ENCODE results near the gene HTR2C.

HTR2C gene

GRCh38 chrX:114709406-114709805, 125.5 kb downstream of the HTR2C start:
- no peak for DNase-seq (ENCODE audit: low read depth)
- no peak overlapping the region for H3K4me3 ChIP-seq (ENCODE audit: low read depth, low read length)

GRCh38 chrX:114710571-114710970, 126.7 kb downstream of the HTR2C start:
- no peak for DNase-seq (ENCODE audit: low read depth)
- H3K4me3 ChIP-seq (ENCODE audit: low read depth, low read length): no peak overlapping the region

GRCh38 chrX:114712466-114712865, 128.6 kb downstream of the HTR2C start:
- DNase-seq (ENCODE audit: low read depth): no peak
- no peak overlapping the region for H3K4me3 ChIP-seq (ENCODE audit: low read depth, low read length)

- DNase-seq (ENCODE audit: low read depth): no peak
- no peak overlapping the region for H3K4me3 ChIP-seq (ENCODE audit: low read depth, low read length)
These were observed 131.2 kb downstream of the HTR2C start for GRCh38 chrX:114715096-114715495.

GRCh38 chrX:114717921-114718320, 134.0 kb downstream of the HTR2C start:
- no peak overlapping the region for H3K4me3 ChIP-seq (ENCODE audit: low read depth, low read length)
- DNase-seq (ENCODE audit: low read depth): no peak

- H3K4me3 ChIP-seq (ENCODE audit: low read depth, low read length): no peak overlapping the region
- no peak for DNase-seq (ENCODE audit: low read depth)
These were observed 182.7 kb downstream of the HTR2C start for GRCh38 chrX:114766541-114766940.

GRCh38 chrX:114774691-114775090, 190.8 kb downstream of the HTR2C start:
- H3K4me3 ChIP-seq (ENCODE audit: low read depth, low read length): no peak overlapping the region
- DNase-seq (ENCODE audit: low read depth): no peak

GRCh38 chrX:114782925-114783324, 199.0 kb downstream of the HTR2C start:
- no peak for DNase-seq (ENCODE audit: low read depth)
- H3K4me3 ChIP-seq (ENCODE audit: low read depth, low read length): no peak overlapping the region

GRCh38 chrX:114787061-114787460, 203.2 kb downstream of the HTR2C start:
- DNase-seq (ENCODE audit: low read depth): no peak
- H3K4me3 ChIP-seq (ENCODE audit: low read depth, low read length): no peak overlapping the region

- DNase-seq (ENCODE audit: low read depth): no peak
- H3K4me3 ChIP-seq (ENCODE audit: low read depth, low read length): no peak overlapping the region
These were observed 213.6 kb downstream of the HTR2C start for GRCh38 chrX:114797494-114797893.

- DNase-seq (ENCODE audit: low read depth): no peak
These were observed 215.0 kb downstream of the HTR2C start for GRCh38 chrX:114798907-114799306.

GRCh38 chrX:114800719-114801118, 216.8 kb downstream of the HTR2C start:
- DNase-seq (ENCODE audit: low read depth): peak; percentile 54
- H3K4me3 ChIP-seq (ENCODE audit: low read depth, low read length): no peak overlapping the region

More at GRCh38 chrX:114798907-114799306, 215.0 kb downstream of the HTR2C start:
- H3K4me3 ChIP-seq (ENCODE audit: low read depth, low read length): no peak overlapping the region

GRCh38 chrX:114819509-114819908, 235.6 kb downstream of the HTR2C start:
- DNase-seq (ENCODE audit: low read depth): no peak
- no peak overlapping the region for H3K4me3 ChIP-seq (ENCODE audit: low read depth, low read length)

- no peak for DNase-seq (ENCODE audit: low read depth)
- no peak overlapping the region for H3K4me3 ChIP-seq (ENCODE audit: low read depth, low read length)
These were observed 257.2 kb downstream of the HTR2C start for GRCh38 chrX:114841051-114841450.

- no peak for DNase-seq (ENCODE audit: low read depth)
- no peak overlapping the region for H3K4me3 ChIP-seq (ENCODE audit: low read depth, low read length)
These were observed 258.3 kb downstream of the HTR2C start for GRCh38 chrX:114842181-114842580.

- DNase-seq (ENCODE audit: low read depth): no peak
- H3K4me3 ChIP-seq (ENCODE audit: low read depth, low read length): no peak overlapping the region
These were observed 305.6 kb downstream of the HTR2C start for GRCh38 chrX:114889481-114889880.

- no peak for DNase-seq (ENCODE audit: low read depth)
- H3K4me3 ChIP-seq (ENCODE audit: low read depth, low read length): no peak overlapping the region
These were observed 319.7 kb downstream of the HTR2C start for GRCh38 chrX:114903618-114904017.

GRCh38 chrX:114905251-114905650, 321.4 kb downstream of the HTR2C start:
- DNase-seq (ENCODE audit: low read depth): no peak
- H3K4me3 ChIP-seq (ENCODE audit: low read depth, low read length): no peak overlapping the region

GRCh38 chrX:114906984-114907510, 323.2 kb downstream of the HTR2C start:
- no peak overlapping the region for H3K4me3 ChIP-seq (ENCODE audit: low read depth, low read length)
- no peak for DNase-seq (ENCODE audit: low read depth)

- H3K4me3 ChIP-seq (ENCODE audit: low read depth, low read length): no peak overlapping the region
- DNase-seq (ENCODE audit: low read depth): no peak
These were observed 340.5 kb downstream of the HTR2C start for GRCh38 chrX:114924423-114924822.

- no peak overlapping the region for H3K4me3 ChIP-seq (ENCODE audit: low read depth, low read length)
- DNase-seq (ENCODE audit: low read depth): no peak
These were observed 341.0 kb downstream of the HTR2C start for GRCh38 chrX:114924856-114925255.

- no peak for DNase-seq (ENCODE audit: low read depth)
- no peak overlapping the region for H3K4me3 ChIP-seq (ENCODE audit: low read depth, low read length)
These were observed 346.3 kb downstream of the HTR2C start for GRCh38 chrX:114930227-114930626.

All from skeletal muscle cell (primary cell).